GM21447 (cell line): ENCODE measurements around the gene PUS7.
A peak's percentile ranks its signal among the peaks of the same experiment; 100 is the strongest.
"Not testable (repeated sequence)": the region's sequence is repeated elsewhere in the genome, so short reads cannot be mapped to it uniquely, and the experiment has no call there.

Source experiments
- ATAC-seq: cut with Tn5 transposase; IDR thresholded peaks from one replicate; pipeline ENCODE4 v1.9.1; 2021; ENCODE audit not compliant: unreplicated experiment

PUS7 gene

DNA sequence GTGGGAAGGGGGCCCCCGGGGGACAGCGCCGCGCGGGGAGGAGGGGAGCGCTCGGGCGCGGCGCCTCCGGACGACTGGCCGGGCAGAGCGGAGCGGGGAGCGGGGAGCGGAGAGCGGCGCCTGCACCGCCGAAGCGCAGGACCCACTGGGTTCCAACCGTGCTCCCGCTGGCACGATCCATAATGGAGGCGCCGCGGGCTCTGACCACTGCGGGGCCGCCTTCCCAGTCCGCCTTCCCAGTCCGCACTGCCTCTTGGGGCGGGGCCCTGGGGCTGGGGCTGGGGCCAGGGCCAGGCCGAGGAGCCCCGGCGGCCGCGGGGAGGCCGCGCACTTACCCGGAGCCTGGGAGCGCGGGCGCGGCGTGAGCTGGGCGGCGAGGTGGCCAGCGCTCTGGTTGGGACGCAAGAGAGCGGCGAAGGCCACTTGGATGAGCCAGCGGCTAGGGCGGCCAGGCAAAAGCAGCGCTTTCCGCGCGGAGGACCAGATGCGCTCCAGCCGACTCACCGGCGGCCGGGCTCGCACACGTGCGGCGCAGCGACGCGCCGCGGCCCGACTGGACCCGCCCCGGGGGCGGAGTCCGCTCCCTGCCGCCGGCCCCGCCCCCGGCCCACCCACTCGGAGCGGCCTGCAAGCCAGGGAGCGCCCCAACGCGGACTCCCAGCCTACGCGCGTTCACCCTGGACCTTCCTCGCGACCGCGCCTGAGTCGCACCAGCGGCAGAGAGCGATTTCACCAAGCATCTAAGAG lies at the start of gene PUS7:
Gene PUS7, minus strand, starts transcription at position 555 of the 747 bp plus-strand sequence. CDS start 13,759 bp downstream, outside the sequence.
- peak; percentile 84 for ATAC-seq

DNA sequence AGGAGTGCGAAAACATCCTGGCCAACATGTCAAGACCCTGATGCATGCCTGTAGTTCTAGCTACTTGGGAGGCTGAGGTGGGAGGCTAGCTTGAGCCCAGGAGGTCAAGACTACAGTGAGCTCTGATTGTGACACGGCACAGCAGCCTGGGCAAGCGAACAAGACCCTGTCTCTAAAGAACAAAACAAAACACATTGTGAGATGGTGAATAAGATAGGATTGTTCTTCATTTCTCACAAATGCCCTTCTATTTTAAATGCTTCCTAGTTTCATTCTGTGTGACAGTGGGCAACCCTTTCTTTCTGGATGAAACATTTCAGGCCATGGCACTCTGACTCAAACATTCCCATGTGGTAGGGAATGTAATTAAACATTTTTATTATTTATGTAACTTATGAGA lies 45.8 kb upstream of the PUS7 start:
- no peak for ATAC-seq

- no peak for ATAC-seq
Observed at GRCh38 chr7:105567024-105567423, 45.0 kb upstream of the PUS7 start.

GRCh38 chr7:105565190-105565589 lies 43.1 kb upstream of the PUS7 start:
- ATAC-seq, result no peak

DNA sequence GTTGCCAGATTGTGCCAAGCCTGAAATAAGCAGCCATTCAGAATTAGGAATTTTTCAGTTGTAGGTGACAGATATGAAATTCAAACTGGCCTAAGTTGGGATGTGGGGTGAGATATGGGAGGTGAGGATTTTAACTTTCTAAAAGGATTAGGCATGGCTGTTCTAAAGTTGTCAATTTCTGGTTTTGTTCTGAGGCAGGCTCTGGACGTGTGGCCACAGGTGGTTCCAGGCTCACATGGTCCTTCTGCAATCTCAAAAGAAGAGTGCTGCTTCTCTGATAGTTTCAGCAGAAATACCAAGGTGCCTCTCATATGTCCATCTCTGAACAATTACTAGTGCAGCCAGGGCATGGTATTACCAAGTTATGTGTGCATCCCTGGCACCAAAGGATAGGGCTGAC lies 37.9 kb upstream of the PUS7 start:
- ATAC-seq, result no peak

GRCh38 chr7:105538339-105538738 lies 16.3 kb upstream of the PUS7 start:
- ATAC-seq, result no peak

- ATAC-seq, result no peak
Observed at GRCh38 chr7:105532709-105533460, 10.8 kb upstream of the PUS7 start.

- peak; percentile 90 for ATAC-seq
Observed at GRCh38 chr7:105531792-105532671, 10.0 kb upstream of the PUS7 start, which contains the start of gene RINT1. Gene RINT1, plus strand, starts transcription at chr7:105532201. Its CDS starts 115 bp downstream, at chr7:105532316.

GRCh38 chr7:105530546-105530945 lies 8.5 kb upstream of the PUS7 start:
- ATAC-seq, result no peak

DNA sequence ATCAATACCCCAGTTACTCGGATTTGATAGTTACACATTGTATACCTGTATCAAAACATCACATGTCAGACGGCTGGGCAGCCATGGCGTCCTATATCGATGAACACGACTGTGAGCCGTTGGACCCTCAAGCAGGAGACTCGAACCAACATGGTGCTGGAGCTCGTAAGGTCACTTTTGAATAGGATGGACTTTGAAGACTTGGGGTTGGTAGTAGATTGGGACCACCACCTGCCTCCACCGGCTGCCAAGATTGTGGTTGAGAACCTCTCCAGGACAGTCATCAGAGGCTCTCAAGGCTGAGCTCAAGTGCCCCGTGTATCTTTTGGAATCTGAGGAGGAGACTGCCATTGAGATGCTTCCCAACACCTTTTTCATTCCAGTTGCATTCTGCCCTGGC lies 8.1 kb upstream of the PUS7 start:
- no peak for ATAC-seq

GRCh38 chr7:105527737-105528136 lies 5.7 kb upstream of the PUS7 start:
- not testable (repeated sequence) for ATAC-seq

DNA sequence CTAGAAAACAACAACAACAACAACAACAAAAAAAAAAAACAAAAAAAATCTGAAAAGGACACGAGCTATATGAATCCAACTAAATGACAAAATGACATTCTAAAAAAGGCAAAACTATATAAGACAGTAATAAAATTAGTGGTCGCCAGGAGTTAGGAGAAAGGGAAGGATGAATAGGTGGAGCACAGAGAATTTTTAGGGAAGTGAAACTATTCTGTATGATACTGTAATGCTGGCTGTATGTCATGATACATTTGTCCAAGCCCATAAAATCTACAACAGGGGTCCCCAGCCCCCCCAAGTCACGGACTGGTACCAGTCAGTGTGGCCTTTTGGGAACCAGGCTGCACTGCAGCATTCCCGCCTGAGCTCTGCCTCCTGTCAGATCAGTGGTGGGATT lies 2.8 kb upstream of the PUS7 start:
- ATAC-seq, result no peak

DNA sequence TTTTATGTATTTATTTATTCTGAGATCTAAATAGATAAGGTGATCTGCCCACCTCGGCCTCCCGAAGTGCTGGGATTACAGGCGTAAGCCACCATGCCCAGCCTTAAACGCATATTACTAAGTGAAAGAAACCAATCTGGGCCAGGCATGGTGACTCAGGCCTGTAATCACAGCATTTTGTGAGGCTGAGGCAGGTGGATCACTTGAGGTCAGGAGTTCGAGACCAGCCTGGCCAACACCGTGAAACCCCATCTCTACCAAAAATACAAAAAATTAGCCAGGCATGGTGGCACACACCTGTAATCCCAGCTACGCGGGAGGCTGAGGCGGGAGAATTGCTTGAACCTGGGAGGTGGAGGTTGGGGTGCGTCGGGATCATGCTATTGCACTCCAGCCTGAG lies 2.4 kb upstream of the PUS7 start:
- ATAC-seq, result not testable (repeated sequence)

DNA sequence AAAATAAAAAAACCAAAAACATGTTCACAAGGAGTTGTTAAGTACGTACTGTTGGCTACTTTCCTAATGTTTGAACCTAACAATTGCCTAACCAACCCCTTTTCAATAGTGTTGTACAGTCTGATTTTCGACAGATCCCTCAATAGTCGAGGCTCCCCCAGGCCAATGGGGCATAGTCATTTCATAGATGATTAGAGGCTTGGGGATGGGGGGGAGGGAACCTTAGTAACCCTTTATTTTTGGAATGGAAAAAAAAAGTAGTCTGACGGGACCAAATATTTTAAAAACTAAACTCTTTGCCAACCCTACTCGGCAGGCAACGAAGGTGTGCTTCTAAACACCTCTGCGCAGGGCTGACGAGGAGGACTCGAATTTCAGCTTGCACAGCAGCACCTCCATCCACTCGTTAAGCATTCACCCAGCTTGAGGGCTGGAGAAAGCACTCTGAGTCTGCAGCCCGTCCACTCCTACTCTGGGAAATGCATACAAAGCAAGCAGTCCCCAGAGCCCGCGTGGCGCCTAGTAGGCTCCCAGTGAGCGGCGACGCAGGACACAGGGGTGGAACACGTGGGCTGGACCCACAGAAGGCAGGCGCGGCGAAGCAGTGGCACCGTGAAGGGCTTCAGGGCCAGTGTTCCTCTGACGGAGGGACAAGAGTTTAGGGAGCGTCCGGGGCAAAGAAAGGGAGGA lies 899 bp downstream of the PUS7 start:
- peak; percentile 36 for ATAC-seq

GRCh38 chr7:105520620-105521019 lies 1.5 kb downstream of the PUS7 start:
- not testable (repeated sequence) for ATAC-seq

DNA sequence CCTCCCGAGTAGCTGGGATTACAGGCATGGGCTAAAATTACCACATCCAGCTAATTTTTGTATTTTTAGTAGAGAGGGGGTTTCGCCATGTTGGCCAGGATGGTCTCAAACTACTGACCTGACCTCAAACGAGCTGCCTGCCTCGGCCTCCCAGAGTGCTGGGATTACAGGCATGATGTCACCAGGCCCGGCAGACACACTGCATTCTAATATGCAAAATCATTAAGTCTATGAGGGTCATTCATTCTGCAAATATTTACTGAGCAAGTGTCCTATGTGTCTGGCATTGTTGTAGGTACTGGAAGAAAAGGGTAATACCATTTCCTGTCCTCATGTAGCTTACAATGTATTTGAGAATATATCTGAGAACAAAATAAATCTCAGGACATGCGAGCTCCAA lies 2.7 kb downstream of the PUS7 start:
- ATAC-seq, result no peak

GRCh38 chr7:105515610-105516009 lies 6.5 kb downstream of the PUS7 start:
- not testable (repeated sequence) for ATAC-seq

DNA sequence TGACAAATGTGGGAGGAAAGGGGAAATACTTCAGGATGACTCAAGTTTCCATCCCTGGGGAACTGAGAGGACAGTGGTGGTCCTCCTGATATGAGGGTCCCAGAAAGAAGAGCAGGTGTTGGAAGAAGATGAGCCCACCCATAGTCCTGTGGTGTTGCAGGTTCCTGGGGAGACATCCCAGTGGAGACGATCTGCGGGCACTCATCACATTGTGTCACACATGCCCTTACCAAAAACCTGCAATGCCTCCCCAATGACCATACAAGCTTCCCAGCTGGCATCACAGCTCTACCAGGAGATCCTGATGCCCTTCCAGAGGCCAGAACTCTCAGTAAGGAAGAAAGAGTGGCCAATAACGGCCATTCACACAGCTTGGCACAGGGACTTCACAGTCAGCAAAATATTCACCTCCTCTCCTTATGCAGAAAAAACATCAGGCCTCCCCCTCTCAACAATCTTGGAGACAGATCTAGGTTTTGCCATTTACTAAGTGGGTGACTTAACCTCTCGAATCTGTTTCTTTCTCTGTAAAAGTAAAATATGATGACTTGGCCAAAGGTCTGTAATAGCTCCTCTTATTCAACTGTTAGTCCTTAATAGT lies 9.0 kb downstream of the PUS7 start:
- no peak for ATAC-seq

DNA sequence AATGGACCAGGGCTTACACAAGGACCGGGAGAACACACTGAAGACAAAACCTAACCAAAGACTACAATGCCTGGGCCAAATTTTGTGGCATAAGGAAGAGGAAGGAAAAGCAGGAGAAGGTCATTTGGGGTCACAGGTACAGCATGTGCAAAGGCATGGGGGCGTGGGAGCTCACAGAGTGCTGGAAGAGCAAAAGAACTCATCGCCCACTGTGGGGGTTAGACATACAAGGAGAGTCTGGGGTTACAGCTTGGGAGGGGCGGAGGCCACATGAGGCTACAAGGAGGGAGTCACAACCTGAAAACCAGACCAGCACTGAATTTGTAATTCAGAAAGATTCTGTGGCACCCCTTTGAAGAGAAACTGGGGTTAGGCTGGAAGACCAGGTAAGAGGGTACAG lies 9.7 kb downstream of the PUS7 start:
- ATAC-seq, result no peak

GRCh38 chr7:105502173-105502572 lies 19.9 kb downstream of the PUS7 start:
- no peak for ATAC-seq
